H9 (cell line): ENCODE data around the gene PCYT1B. TPM values are rescaled to one million over a fixed set of nuclear protein-coding genes. Genes with fewer than 3 reads are reported as not detected.
A peak's percentile ranks its signal among the peaks of the same experiment; 100 is the strongest.

Source experiments
- DNase-seq: peaks from one replicate; pipeline ENCODE4 v3.0.0-alpha.2; 2017
- H2AFZ ChIP-seq: one replicate; pipeline ENCODE4 v1.6.1; 2013; ENCODE audit warnings: mild to moderate bottlenecking, low read length, control low read depth, moderate library complexity
- H2AK5ac ChIP-seq: 2 replicates; pipeline ENCODE4 v1.6.1; 2013; ENCODE audit warnings: low read length, control low read depth, mixed read lengths; ENCODE audit not compliant: insufficient read length
- H2BK120ac ChIP-seq: one replicate; pipeline ENCODE4 v1.6.1; 2013; ENCODE audit warnings: low read depth, mild to moderate bottlenecking, low read length, control low read depth, inconsistent platforms; ENCODE audit not compliant: poor library complexity, severe bottlenecking
- H2BK12ac ChIP-seq: 2 replicates; pipeline ENCODE4 v1.6.1; 2013; ENCODE audit warnings: low read length, control low read depth, mixed read lengths, low read depth; ENCODE audit not compliant: insufficient read length
- H2BK15ac ChIP-seq: 2 replicates; pipeline ENCODE4 v1.6.1; 2013; ENCODE audit warnings: low read depth, low read length, control low read depth
- H2BK20ac ChIP-seq: one replicate; pipeline ENCODE4 v1.6.1; 2013; ENCODE audit warnings: low read depth, mild to moderate bottlenecking, low read length, control low read depth, inconsistent platforms; ENCODE audit not compliant: poor library complexity, severe bottlenecking
- H2BK5ac ChIP-seq: 2 replicates; pipeline ENCODE4 v1.6.1; 2013; ENCODE audit warnings: low read length, control low read depth, mixed read lengths; ENCODE audit not compliant: insufficient read length
- H3K14ac ChIP-seq: 2 replicates; pipeline ENCODE4 v1.6.1; 2013; ENCODE audit warnings: low read length, control low read depth; ENCODE audit not compliant: insufficient read depth
- H3K18ac ChIP-seq: 2 replicates; pipeline ENCODE4 v1.6.1; 2013; ENCODE audit warnings: low read depth, mild to moderate bottlenecking, mixed read lengths, low read length, control low read depth; ENCODE audit not compliant: insufficient read length
- H3K23ac ChIP-seq: 2 replicates; pipeline ENCODE4 v1.6.1; 2013; ENCODE audit warnings: low read length, control low read depth, mixed read lengths, low read depth; ENCODE audit not compliant: insufficient read length
- H3K23me2 ChIP-seq: 2 replicates; pipeline ENCODE4 v1.6.1; 2013; ENCODE audit warnings: low read depth, mild to moderate bottlenecking, mixed read lengths, low read length, control low read depth; ENCODE audit not compliant: insufficient read length, poor library complexity, severe bottlenecking
- H3K27ac ChIP-seq: 2 replicates; pipeline ENCODE4 v1.5.1; 2013; ENCODE audit warnings: low read length, control low read depth, mixed read lengths, low read depth; ENCODE audit not compliant: insufficient read length
- H3K27me3 ChIP-seq: 2 replicates; pipeline ENCODE4 v1.6.1; 2013; ENCODE audit warnings: low read length, control low read depth, inconsistent platforms; ENCODE audit not compliant: insufficient read depth
- H3K4ac ChIP-seq: 2 replicates; pipeline ENCODE4 v1.6.1; 2013; ENCODE audit warnings: low read depth, mild to moderate bottlenecking, control low read depth, inconsistent platforms, low read length, moderate library complexity
- H3K4me1 ChIP-seq: 2 replicates; pipeline ENCODE4 v1.6.1; 2013; ENCODE audit warnings: low read length, control low read depth, inconsistent platforms; ENCODE audit not compliant: insufficient read depth
- H3K4me2 ChIP-seq: 2 replicates; pipeline ENCODE4 v1.6.1; 2013; ENCODE audit warnings: low read length, control low read depth, mixed read lengths; ENCODE audit not compliant: insufficient read length, insufficient read depth
- H3K56ac ChIP-seq: 2 replicates; pipeline ENCODE4 v1.6.1; 2013; ENCODE audit warnings: low read depth, mild to moderate bottlenecking, mixed read lengths, low read length, control low read depth; ENCODE audit not compliant: insufficient read length
- H3K79me1 ChIP-seq: 2 replicates; pipeline ENCODE4 v1.6.1; 2013; ENCODE audit warnings: low read depth, mild to moderate bottlenecking, moderate library complexity, low read length, control low read depth, inconsistent platforms; ENCODE audit not compliant: insufficient read depth, poor library complexity, severe bottlenecking
- H3K79me2 ChIP-seq: 2 replicates; pipeline ENCODE4 v1.6.1; 2013; ENCODE audit warnings: low read length, control low read depth, inconsistent platforms; ENCODE audit not compliant: insufficient read depth
- H3K9ac ChIP-seq: 2 replicates; pipeline ENCODE4 v1.6.1; 2013; ENCODE audit warnings: low read length, control low read depth, mixed read lengths; ENCODE audit not compliant: insufficient read length; ENCODE audit errors: extremely low read depth
- H3K9me3 ChIP-seq: one replicate; pipeline ENCODE4 v1.6.1; 2013; ENCODE audit warnings: low read depth, low read length, inconsistent platforms; ENCODE audit not compliant: control insufficient read depth
- H3T11ph ChIP-seq: one replicate; pipeline ENCODE4 v1.6.1; 2013; ENCODE audit warnings: mild to moderate bottlenecking, low read length, control low read depth, inconsistent platforms
- H4K20me1 ChIP-seq: one replicate; pipeline ENCODE4 v1.6.1; 2013; ENCODE audit not compliant: control insufficient read depth, insufficient read length, insufficient read depth
- H4K5ac ChIP-seq: 2 replicates; pipeline ENCODE4 v1.6.1; 2013; ENCODE audit warnings: low read depth, mild to moderate bottlenecking, mixed read lengths, low read length, control low read depth; ENCODE audit not compliant: insufficient read length
- H4K8ac ChIP-seq: replicated peaks from 2 replicates; pipeline ENCODE4 v1.6.1; 2013; ENCODE audit warnings: low read length, control low read depth, mixed read lengths, low read depth; ENCODE audit not compliant: insufficient read length
- H4K91ac ChIP-seq: 2 replicates; pipeline ENCODE4 v1.6.1; 2013; ENCODE audit warnings: low read depth, mild to moderate bottlenecking, moderate library complexity, mixed read lengths, low read length, control low read depth; ENCODE audit not compliant: insufficient read length
- H3K27ac Mint-ChIP-seq, 3 experiments: 2 replicates in 2 of 3; 3 replicates in 1 of 3; pipeline ENCODE4 v1.8.0; 2020 to 2021; ENCODE audit warnings: mixed read lengths in 3 of 3, mild to moderate bottlenecking in 1 of 3, moderate library complexity in 1 of 3
- H3K27me3 Mint-ChIP-seq: 2 replicates; pipeline ENCODE4 v1.8.0; 2021; ENCODE audit warnings: low read depth, mild to moderate bottlenecking, moderate library complexity, mixed read lengths
- H3K36me3 Mint-ChIP-seq, 3 experiments: 2 replicates in 2 of 3; 3 replicates in 1 of 3; pipeline ENCODE4 v1.8.0; 2020 to 2021; ENCODE audit warnings: low read depth in 3 of 3, mixed read lengths in 3 of 3; ENCODE audit not compliant: insufficient read depth in 1 of 3
- H3K4me1 Mint-ChIP-seq, 2 experiments: 2 replicates each; pipeline ENCODE4 v1.8.0; 2020; ENCODE audit warnings: mixed read lengths in 2 of 2
- H3K4me3 Mint-ChIP-seq, 2 experiments: 2 replicates in 1 of 2; 3 replicates in 1 of 2; pipeline ENCODE4 v1.8.0; 2020 to 2021; ENCODE audit warnings: mild to moderate bottlenecking in 2 of 2, mixed read lengths in 2 of 2, moderate library complexity in 1 of 2
- H3K9me3 Mint-ChIP-seq, 2 experiments: 2 replicates in 1 of 2; 3 replicates in 1 of 2; pipeline ENCODE4 v1.8.0; 2020; ENCODE audit warnings: mild to moderate bottlenecking in 2 of 2, mixed read lengths in 2 of 2, moderate library complexity in 1 of 2
- WGBS: extraction: QIAGEN DNeasy Blood & Tissue Kit; methylation state at CpG from one replicate; pipeline ENCODE4 v1.1.7; 2013; ENCODE audit warnings: missing lambda C conversion rate, low lambda C conversion rate, mixed read lengths; ENCODE audit not compliant: insufficient read length; ENCODE audit errors: extremely low coverage; 5-methylcytosine and 5-hydroxymethylcytosine counted together
- long read RNA-seq: library from polyadenylated mRNA; unstranded; transcript quantifications from one replicate; pipeline ENCODE4 v2.0.0, GENCODE V29; 2020
- total RNA-seq: library from RNA; stranded (reverse); gene quantifications from 2 replicates; pipeline ENCODE4 v1.2.1, GENCODE V29; 2021
- TF ChIP-seq, protein P1 (sequence below): fragments of 200-600 bp; sonication (generic); conservative IDR thresholded peaks from 3 replicates; pipeline ENCODE4 v1.8.0; 2021; ENCODE audit warnings: antibody characterized with exemption, mild to moderate bottlenecking

The PCYT1B gene
- total RNA-seq = 27.4 and 29.1 TPM in 2 replicates
- long read RNA-seq, transcript PCYT1B-202 (8 exons, 1,692 nt) = major isoform, 18 of 28 reads
- long read RNA-seq, partial matches to known transcripts = 1 of 28 reads
- long read RNA-seq, other reads (novel, unspliced or antisense) = 9 of 28 reads

DNA sequence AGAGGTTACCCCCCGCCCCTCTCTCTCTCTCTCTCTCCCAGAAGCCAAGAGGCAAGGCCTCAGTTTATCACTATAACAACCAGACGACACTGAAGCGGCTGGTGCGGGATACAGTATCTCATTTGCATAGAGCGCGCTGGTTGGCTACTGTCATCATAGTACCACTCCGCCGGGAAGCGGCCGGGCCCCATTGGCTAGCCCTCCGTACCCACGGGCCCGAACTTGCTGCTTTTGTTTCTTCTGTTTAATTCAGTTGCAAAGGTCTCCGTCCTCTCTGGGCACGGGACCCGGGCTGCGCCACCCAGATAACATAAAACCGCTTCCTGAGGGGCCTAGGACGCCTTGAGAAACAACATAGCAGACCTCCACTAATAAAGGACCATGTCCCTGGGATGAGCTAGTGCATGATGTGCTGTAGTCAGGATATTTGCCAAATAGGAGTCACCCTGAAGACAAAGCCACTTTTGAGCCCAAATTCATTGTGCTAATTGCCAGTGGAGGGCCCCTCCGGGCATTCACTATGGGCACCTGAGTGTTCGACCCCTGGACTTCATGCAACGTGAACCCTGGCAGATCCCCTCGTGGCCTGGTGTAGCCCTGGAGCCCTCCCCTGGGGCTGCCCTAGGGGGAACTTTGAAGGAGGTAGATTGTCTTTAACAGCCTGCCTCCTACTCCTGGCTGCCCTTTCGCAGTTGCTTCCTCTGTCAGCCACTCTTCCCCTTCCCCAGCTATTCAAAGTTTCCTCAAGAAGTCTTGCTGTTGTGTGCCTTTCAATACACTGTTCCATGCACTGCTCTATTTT lies at the start of gene PCYT1B:
Gene PCYT1B (minus strand): TSS at position 91 of the 802 bp plus-strand sequence. CDS start 242 bp downstream, outside the sequence.
- no peak within 1 kb of the TSS for H2AFZ ChIP-seq
- peak within 1 kb of the TSS; percentile 97 for H3K9ac ChIP-seq
- H3K9me3 Mint-ChIP-seq = no peaks in the 10 kb centered on the region; a peak in 1 of 5 replicates
- no peaks in the 10 kb centered on the region for H4K20me1 ChIP-seq
- peak within 1 kb of the TSS; percentile 56 for H3K56ac ChIP-seq
- H3K27ac ChIP-seq = peak within 1 kb of the TSS; percentile 100
- peak within 1 kb of the TSS; percentile 73 to 94 for H3K4me3 Mint-ChIP-seq
- H3K23me2 ChIP-seq = peaks cover 16% of the 10 kb centered on the region
- peaks cover 5% of the 10 kb centered on the region; the same call in 1 of the 2 replicates for H3K79me2 ChIP-seq
- H3K4me1 Mint-ChIP-seq = peaks cover 49 to 54% of the 10 kb centered on the region in 2 experiments
- peak within 1 kb of the TSS; percentile 87 for H4K5ac ChIP-seq
- H3K4me1 ChIP-seq = peaks cover 6% of the 10 kb centered on the region; the same call in 1 of the 2 replicates
- no peaks in the 10 kb centered on the region for H3K36me3 Mint-ChIP-seq
- no peak within 1 kb of the TSS for H2BK20ac ChIP-seq
- DNase-seq = peak; percentile 97
- H3K23ac ChIP-seq = peak within 1 kb of the TSS; percentile 55
- peak within 1 kb of the TSS; percentile 93; the same call in 1 of the 2 replicates for H3K14ac ChIP-seq
- H4K91ac ChIP-seq = peak within 1 kb of the TSS; percentile 42
- no peaks in the 10 kb centered on the region for H3K9me3 ChIP-seq
- peak within 1 kb of the TSS; percentile 16 for H2BK5ac ChIP-seq
- H4K8ac ChIP-seq = peak within 1 kb of the TSS; percentile 83
- peak within 1 kb of the TSS; percentile 70 for H2BK120ac ChIP-seq
- H3K4ac ChIP-seq = no peak within 1 kb of the TSS; the same call in 1 of the 2 replicates
- no peaks in the 10 kb centered on the region for H3K27me3 ChIP-seq
- no peak within 1 kb of the TSS for H2BK15ac ChIP-seq
- H2BK12ac ChIP-seq = peak within 1 kb of the TSS; percentile 64
- H3K18ac ChIP-seq = peak within 1 kb of the TSS; percentile 95
- no peaks in the 10 kb centered on the region for H3K79me1 ChIP-seq
- peak within 1 kb of the TSS; percentile 99 for H3K27ac Mint-ChIP-seq
- H2AK5ac ChIP-seq = peak within 1 kb of the TSS; percentile 67
- WGBS = no CpG with 5 or more reads among the region's 24 CpGs
- H3T11ph ChIP-seq = peak within 1 kb of the TSS; percentile 74
- peak within 1 kb of the TSS; percentile 97 for H3K4me2 ChIP-seq
- H3K27me3 Mint-ChIP-seq = no peaks in the 10 kb centered on the region; the same call in 1 of the 2 replicates
- TF ChIP-seq, protein P1, sequence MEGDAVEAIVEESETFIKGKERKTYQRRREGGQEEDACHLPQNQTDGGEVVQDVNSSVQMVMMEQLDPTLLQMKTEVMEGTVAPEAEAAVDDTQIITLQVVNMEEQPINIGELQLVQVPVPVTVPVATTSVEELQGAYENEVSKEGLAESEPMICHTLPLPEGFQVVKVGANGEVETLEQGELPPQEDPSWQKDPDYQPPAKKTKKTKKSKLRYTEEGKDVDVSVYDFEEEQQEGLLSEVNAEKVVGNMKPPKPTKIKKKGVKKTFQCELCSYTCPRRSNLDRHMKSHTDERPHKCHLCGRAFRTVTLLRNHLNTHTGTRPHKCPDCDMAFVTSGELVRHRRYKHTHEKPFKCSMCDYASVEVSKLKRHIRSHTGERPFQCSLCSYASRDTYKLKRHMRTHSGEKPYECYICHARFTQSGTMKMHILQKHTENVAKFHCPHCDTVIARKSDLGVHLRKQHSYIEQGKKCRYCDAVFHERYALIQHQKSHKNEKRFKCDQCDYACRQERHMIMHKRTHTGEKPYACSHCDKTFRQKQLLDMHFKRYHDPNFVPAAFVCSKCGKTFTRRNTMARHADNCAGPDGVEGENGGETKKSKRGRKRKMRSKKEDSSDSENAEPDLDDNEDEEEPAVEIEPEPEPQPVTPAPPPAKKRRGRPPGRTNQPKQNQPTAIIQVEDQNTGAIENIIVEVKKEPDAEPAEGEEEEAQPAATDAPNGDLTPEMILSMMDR = no peak
